HepG2 (cell line): ENCODE measurements around the gene NXN. TPM values are rescaled to one million over a fixed set of nuclear protein-coding genes. Genes with fewer than 3 reads are reported as not detected.

ENCODE experiments used
- DNMT1 ChIP-seq: sonication (generic); formaldehyde crosslinking; IDR thresholded peaks from 2 replicates; pipeline ENCODE4 v1.5.1; 2020; ENCODE audit warnings: mild to moderate bottlenecking, missing genetic modification reagents
- ELF4 ChIP-seq: sonication (generic); formaldehyde crosslinking; IDR thresholded peaks from 2 replicates; pipeline ENCODE4 v1.5.0; 2020; ENCODE audit warnings: missing genetic modification reagents, mild to moderate bottlenecking, moderate library complexity, borderline replicate concordance
- FOSL2 ChIP-seq: sonication (generic); formaldehyde crosslinking; IDR thresholded peaks from 2 replicates; pipeline ENCODE4 v1.4.0; 2020; ENCODE audit warnings: missing genetic modification reagents
- GPN1 ChIP-seq: sonication (generic); formaldehyde crosslinking; IDR thresholded peaks from 2 replicates; pipeline ENCODE4 v1.5.1; 2020; ENCODE audit warnings: missing genetic modification reagents, borderline replicate concordance
- HBP1 ChIP-seq: IDR thresholded peaks from 2 replicates; pipeline ENCODE4 v1.6.1; 2016; ENCODE audit warnings: low read depth, control low read depth
- HMG20B ChIP-seq: conservative IDR thresholded peaks from 2 replicates; pipeline ENCODE4 v1.6.1; 2016; ENCODE audit warnings: missing genetic modification reagents, missing compliant biosample characterization
- IRF2 ChIP-seq: IDR thresholded peaks from 2 replicates; pipeline ENCODE4 v1.6.1; 2018; ENCODE audit warnings: missing genetic modification reagents, missing compliant biosample characterization
- KAT7 ChIP-seq: IDR thresholded peaks from 2 replicates; pipeline ENCODE4 v1.6.1; 2018; ENCODE audit warnings: borderline replicate concordance, missing compliant biosample characterization
- MEIS2 ChIP-seq: sonication (generic); formaldehyde crosslinking; IDR thresholded peaks from 2 replicates; pipeline ENCODE4 v1.9.0; 2021; ENCODE audit warnings: mild to moderate bottlenecking, missing genetic modification reagents
- POLR2AphosphoS5 ChIP-seq: IDR thresholded peaks from 2 replicates; pipeline ENCODE4 v1.6.1; 2012; ENCODE audit warnings: low read depth, low read length
- PRDM15 ChIP-seq: sonication (generic); formaldehyde crosslinking; IDR thresholded peaks from 2 replicates; pipeline ENCODE4 v1.4.0; 2020; ENCODE audit warnings: missing genetic modification reagents
- PRMT3 ChIP-seq: sonication (generic); formaldehyde crosslinking; IDR thresholded peaks from 2 replicates; pipeline ENCODE4 v1.8.1; 2022; ENCODE audit warnings: low read depth, mild to moderate bottlenecking, moderate library complexity, missing genetic modification reagents, borderline replicate concordance
- SP5 ChIP-seq: IDR thresholded peaks from 2 replicates; pipeline ENCODE4 v1.6.1; 2016; ENCODE audit warnings: low read depth, borderline replicate concordance
- TBX2 ChIP-seq: sonication (generic); formaldehyde crosslinking; IDR thresholded peaks from 2 replicates; pipeline ENCODE4 v1.5.0; 2020; ENCODE audit warnings: missing genetic modification reagents, mild to moderate bottlenecking, borderline replicate concordance
- TCF7 ChIP-seq: sonication (generic); IDR thresholded peaks from 2 replicates; pipeline ENCODE4 v1.6.1; 2016; ENCODE audit warnings: antibody characterized with exemption, low read depth
- ZKSCAN8 ChIP-seq: IDR thresholded peaks from 2 replicates; pipeline ENCODE4 v1.6.1; 2016; ENCODE audit warnings: borderline replicate concordance, missing genetic modification reagents, missing compliant biosample characterization
- ZNF44 ChIP-seq: sonication (generic); formaldehyde crosslinking; IDR thresholded peaks from 2 replicates; pipeline ENCODE4 v1.5.1; 2020; ENCODE audit warnings: mild to moderate bottlenecking, missing genetic modification reagents
- ZNF678 ChIP-seq: sonication (generic); formaldehyde crosslinking; IDR thresholded peaks from 2 replicates; pipeline ENCODE4 v1.4.0; 2020; ENCODE audit warnings: mild to moderate bottlenecking, missing genetic modification reagents
- ZNF747 ChIP-seq: sonication (generic); formaldehyde crosslinking; IDR thresholded peaks from 2 replicates; pipeline ENCODE4 v1.8.1; 2023; ENCODE audit warnings: missing genetic modification reagents, mild to moderate bottlenecking, borderline replicate concordance
- polyA plus RNA-seq, 8 experiments: library from polyadenylated mRNA; depleted of rRNA in 3 of 8; stranded (reverse) in 7 of 8; unstranded in 1 of 8; fragments of >200 nt; fragmentation: Illumina TruSeq in 4 of 8; extraction: Trizol in 4 of 8; gene quantifications; 2 replicates each; pipeline versions ENCODE4 v1.2.1 to v1.2.3, GENCODE V29; 2011 to 2016; ENCODE audit warnings: low read depth in 4 of 8, missing spikeins in 1 of 8, mixed read lengths in 1 of 8; ENCODE audit not compliant: insufficient read depth in 1 of 8
- total RNA-seq, 5 experiments: library from RNA; depleted of rRNA; stranded (reverse); fragments of >200 nt; fragmentation: Illumina TruSeq; extraction: Trizol; gene quantifications; 2 replicates each; pipeline ENCODE4 v1.2.3, GENCODE V29; 2016; ENCODE audit warnings: low read depth in 1 of 5
- TF ChIP-seq, protein P1 (sequence below): sonication (generic); formaldehyde crosslinking; IDR thresholded peaks from 2 replicates; pipeline ENCODE4 v1.5.1; 2020; ENCODE audit warnings: mild to moderate bottlenecking, moderate library complexity, missing genetic modification reagents
- TF ChIP-seq, protein P2 (sequence below): IDR thresholded peaks from 2 replicates; pipeline ENCODE4 v1.6.1; 2016

Gene NXN
- total and polyA plus RNA-seq, 2 of the 13 experiments (the other 11 are each of a cell fraction or from before 2014, with no cell fraction given): 22.2 to 24.3 TPM

DNA sequence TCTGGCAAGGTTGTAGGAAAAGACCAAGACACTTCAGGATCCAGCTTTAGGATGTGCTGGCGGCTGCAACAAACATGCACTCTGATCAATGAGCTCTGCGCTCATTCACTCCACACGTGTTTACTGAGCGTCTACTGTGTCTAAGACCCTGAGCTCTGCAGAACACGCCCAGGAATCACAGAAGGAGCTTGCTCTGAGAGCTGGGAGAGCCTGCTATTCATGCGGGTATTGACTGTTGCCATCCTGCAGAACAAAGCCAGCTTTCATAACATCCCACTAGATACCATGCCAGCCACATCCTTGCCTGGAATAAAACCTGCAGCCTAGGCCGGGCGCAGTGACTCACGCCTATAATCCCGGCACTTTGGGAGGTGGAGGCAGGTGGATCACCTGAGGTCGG is 44.1 kb downstream of the NXN start (continued):
- TF ChIP-seq ELF4 (CRISPR knock-in tag) (no peak), PRMT3 (CRISPR knock-in tag) (no peak), FOSL2 (CRISPR knock-in tag) (peak; percentile 78), KAT7 (CRISPR knock-in tag) (no peak), TBX2 (CRISPR knock-in tag) (0 out of 2 replicates have a peak, but pooled peaks have one; percentile 59), GPN1 (CRISPR knock-in tag) (no peak), HMG20B (CRISPR knock-in tag) (peak; percentile 59; the same call in 1 of the 2 replicates), ZNF747 (CRISPR knock-in tag) (no peak), ZNF678 (CRISPR knock-in tag) (no peak), SP5 (CRISPR knock-in tag) (peak; percentile 37; the same call in 1 of the 2 replicates), POLR2AphosphoS5 (no peak), MEIS2 (CRISPR knock-in tag) (no peak), PRDM15 (CRISPR knock-in tag) (no peak), ZKSCAN8 (CRISPR knock-in tag) (peak; percentile 38; the same call in 1 of the 2 replicates), HBP1 (CRISPR knock-in tag) (peak; percentile 66; the same call in 1 of the 2 replicates), TCF7 (0 out of 2 replicates have a peak, but pooled peaks have one; percentile 17), IRF2 (CRISPR knock-in tag) (peak; percentile 27; the same call in 1 of the 2 replicates), DNMT1 (CRISPR knock-in tag) (no peak), ZNF44 (CRISPR knock-in tag) (no peak)
- TF ChIP-seq, protein P1, sequence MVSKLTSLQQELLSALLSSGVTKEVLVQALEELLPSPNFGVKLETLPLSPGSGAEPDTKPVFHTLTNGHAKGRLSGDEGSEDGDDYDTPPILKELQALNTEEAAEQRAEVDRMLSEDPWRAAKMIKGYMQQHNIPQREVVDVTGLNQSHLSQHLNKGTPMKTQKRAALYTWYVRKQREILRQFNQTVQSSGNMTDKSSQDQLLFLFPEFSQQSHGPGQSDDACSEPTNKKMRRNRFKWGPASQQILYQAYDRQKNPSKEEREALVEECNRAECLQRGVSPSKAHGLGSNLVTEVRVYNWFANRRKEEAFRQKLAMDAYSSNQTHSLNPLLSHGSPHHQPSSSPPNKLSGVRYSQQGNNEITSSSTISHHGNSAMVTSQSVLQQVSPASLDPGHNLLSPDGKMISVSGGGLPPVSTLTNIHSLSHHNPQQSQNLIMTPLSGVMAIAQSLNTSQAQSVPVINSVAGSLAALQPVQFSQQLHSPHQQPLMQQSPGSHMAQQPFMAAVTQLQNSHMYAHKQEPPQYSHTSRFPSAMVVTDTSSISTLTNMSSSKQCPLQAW (CRISPR knock-in tag): 0 out of 2 replicates have a peak, but pooled peaks have one; percentile 40
- TF ChIP-seq, protein P2, sequence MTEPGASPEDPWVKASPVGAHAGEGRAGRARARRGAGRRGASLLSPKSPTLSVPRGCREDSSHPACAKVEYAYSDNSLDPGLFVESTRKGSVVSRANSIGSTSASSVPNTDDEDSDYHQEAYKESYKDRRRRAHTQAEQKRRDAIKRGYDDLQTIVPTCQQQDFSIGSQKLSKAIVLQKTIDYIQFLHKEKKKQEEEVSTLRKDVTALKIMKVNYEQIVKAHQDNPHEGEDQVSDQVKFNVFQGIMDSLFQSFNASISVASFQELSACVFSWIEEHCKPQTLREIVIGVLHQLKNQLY (CRISPR knock-in tag): peak; percentile 87; the same call in 1 of the 2 replicates
